ENCODE measurements around the gene HVCN1. TPM values are rescaled to one million over a fixed set of nuclear protein-coding genes. Genes with fewer than 3 reads are reported as not detected.
A peak's percentile ranks its signal among the peaks of the same experiment; 100 is the strongest.

The HVCN1 gene
- total RNA-seq, 1 donor: 2.9 TPM

GRCh38 chr12:110684312-110684836 is 4.5 kb downstream of the HVCN1 start:
- Histone ChIP-seq H3K27me3 (ENCODE audit: insufficient read depth, low read length) (peaks cover 10% of the 10 kb centered on the region), H3K4me2 (ENCODE audit: insufficient read depth, low read length) (no peak overlapping the region), H3K4me1 (ENCODE audit: insufficient read depth, low read length) (peaks cover 7% of the 10 kb centered on the region), H4K20me1 (ENCODE audit: insufficient read depth, low read length) (no peaks in the 10 kb centered on the region), H3K4me3 (ENCODE audit: insufficient read depth, low read length) (no peak overlapping the region), H3K79me2 (ENCODE audit: insufficient read depth, low read length) (no peaks in the 10 kb centered on the region), H3K27ac (ENCODE audit: low read depth, low read length) (no peak overlapping the region), H3K36me3 (ENCODE audit: insufficient read depth, low read length) (no peaks in the 10 kb centered on the region), H3K9me3 (ENCODE audit: low read depth, low read length) (no peaks in the 10 kb centered on the region), H2AFZ (ENCODE audit: low read length) (no peak overlapping the region)
- DNase-seq (ENCODE audit: insufficient read length, low spot score, missing footprints): no peak
- TF ChIP-seq CTCF (IDR thresholded peaks at IDR 0.05; ENCODE audit: extremely low read depth, low read depth, low read length): no peak

DNA sequence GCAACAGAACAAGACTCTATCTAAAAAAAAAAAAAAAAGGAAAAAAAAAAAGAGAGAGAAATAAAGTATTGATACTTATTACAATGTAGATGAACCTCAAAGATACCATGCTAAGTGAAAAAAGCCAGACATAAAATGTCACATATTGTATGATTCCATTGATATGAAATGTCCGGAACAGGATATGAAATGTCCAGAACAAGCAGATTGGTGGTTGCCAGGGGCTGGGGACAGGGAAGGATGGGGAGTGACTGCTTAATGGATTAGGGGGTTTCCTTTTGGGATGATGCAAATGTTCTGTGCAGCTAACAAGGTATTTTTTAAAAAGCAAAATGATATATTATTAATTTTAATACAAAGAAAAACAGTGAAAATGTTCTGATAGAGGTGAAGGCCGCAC is 5.0 kb downstream of the HVCN1 start:
- no peaks in the 10 kb centered on the region for H3K36me3 ChIP-seq (ENCODE audit: insufficient read depth, low read length)
- no peak overlapping the region for H3K4me2 ChIP-seq (ENCODE audit: insufficient read depth, low read length)
- H3K9me3 ChIP-seq (ENCODE audit: low read depth, low read length): no peaks in the 10 kb centered on the region
- H4K20me1 ChIP-seq (ENCODE audit: insufficient read depth, low read length): no peaks in the 10 kb centered on the region
- peaks cover 7% of the 10 kb centered on the region for H3K4me1 ChIP-seq (ENCODE audit: insufficient read depth, low read length)
- no peak overlapping the region for H3K27ac ChIP-seq (ENCODE audit: low read depth, low read length)
- no peak overlapping the region for H3K4me3 ChIP-seq (ENCODE audit: insufficient read depth, low read length)
- H2AFZ ChIP-seq (ENCODE audit: low read length): no peak overlapping the region
- no peaks in the 10 kb centered on the region for H3K79me2 ChIP-seq (ENCODE audit: insufficient read depth, low read length)
- H3K27me3 ChIP-seq (ENCODE audit: insufficient read depth, low read length): peaks cover 10% of the 10 kb centered on the region
- peak; percentile 11 for DNase-seq (ENCODE audit: insufficient read length, low spot score, missing footprints)
- no peak for TF ChIP-seq CTCF (IDR thresholded peaks at IDR 0.05; ENCODE audit: extremely low read depth, low read depth, low read length)

- H3K27ac ChIP-seq (ENCODE audit: low read depth, low read length): no peak overlapping the region
- DNase-seq (ENCODE audit: insufficient read length, low spot score, missing footprints): peak; percentile 34
- H3K36me3 ChIP-seq (ENCODE audit: insufficient read depth, low read length): no peaks in the 10 kb centered on the region
- no peak overlapping the region for H3K4me2 ChIP-seq (ENCODE audit: insufficient read depth, low read length)
- no peaks in the 10 kb centered on the region for H4K20me1 ChIP-seq (ENCODE audit: insufficient read depth, low read length)
- no peak overlapping the region for H2AFZ ChIP-seq (ENCODE audit: low read length)
- no peak for TF ChIP-seq CTCF (IDR thresholded peaks at IDR 0.05; ENCODE audit: extremely low read depth, low read depth, low read length)
- H3K27me3 ChIP-seq (ENCODE audit: insufficient read depth, low read length): no peaks in the 10 kb centered on the region
- H3K4me1 ChIP-seq (ENCODE audit: insufficient read depth, low read length): no peaks in the 10 kb centered on the region
- H3K79me2 ChIP-seq (ENCODE audit: insufficient read depth, low read length): no peaks in the 10 kb centered on the region
- H3K4me3 ChIP-seq (ENCODE audit: insufficient read depth, low read length): no peak overlapping the region
- H3K9me3 ChIP-seq (ENCODE audit: low read depth, low read length): no peaks in the 10 kb centered on the region
Observed at GRCh38 chr12:110680032-110680431, 8.9 kb downstream of the HVCN1 start.

DNA sequence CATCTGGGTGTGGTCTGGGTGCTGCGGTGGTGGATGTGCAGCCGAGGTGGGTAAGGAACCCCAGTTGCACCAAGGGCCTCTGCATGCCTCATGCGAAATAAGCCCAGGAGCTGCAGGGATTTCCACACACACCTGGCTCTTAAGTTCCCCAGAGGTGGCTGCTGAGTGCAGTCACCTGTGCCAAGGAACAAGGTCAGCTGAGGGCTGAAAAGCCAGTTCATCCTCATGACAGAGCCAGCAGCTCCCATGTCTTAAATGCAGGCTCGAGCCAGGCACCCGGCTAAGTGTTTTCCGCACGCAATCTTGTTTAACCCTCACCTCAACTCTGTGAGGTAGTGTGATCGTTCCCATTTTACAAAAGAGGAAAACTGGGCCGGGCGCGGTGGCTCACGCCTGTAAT is 9.7 kb downstream of the HVCN1 start:
- Histone ChIP-seq H3K27me3 (ENCODE audit: insufficient read depth, low read length) (no peaks in the 10 kb centered on the region), H3K4me1 (ENCODE audit: insufficient read depth, low read length) (no peaks in the 10 kb centered on the region), H3K4me3 (ENCODE audit: insufficient read depth, low read length) (no peak overlapping the region), H4K20me1 (ENCODE audit: insufficient read depth, low read length) (no peaks in the 10 kb centered on the region), H3K79me2 (ENCODE audit: insufficient read depth, low read length) (no peaks in the 10 kb centered on the region), H3K4me2 (ENCODE audit: insufficient read depth, low read length) (no peak overlapping the region), H3K27ac (ENCODE audit: low read depth, low read length) (no peak overlapping the region), H3K36me3 (ENCODE audit: insufficient read depth, low read length) (no peaks in the 10 kb centered on the region), H2AFZ (ENCODE audit: low read length) (no peak overlapping the region), H3K9me3 (ENCODE audit: low read depth, low read length) (no peaks in the 10 kb centered on the region)
- no peak for DNase-seq (ENCODE audit: insufficient read length, low spot score, missing footprints)
- TF ChIP-seq CTCF (IDR thresholded peaks at IDR 0.05; ENCODE audit: extremely low read depth, low read depth, low read length): no peak
